ENCODE measurements around the gene IFIT5.

GRCh38 chr10:89450901-89451300, 36.5 kb downstream of the IFIT5 start:
- TF ChIP-seq CTCF (IDR thresholded peaks at IDR 0.05; ENCODE audit: poor library complexity) (no peak), EZH2 (IDR thresholded peaks at IDR 0.05; ENCODE audit: borderline replicate concordance) (no peak)

Data from hepatocyte (in vitro differentiated cells).